ENCODE measurements around the gene RNF138. TPM values are rescaled to one million over a fixed set of nuclear protein-coding genes. Genes with fewer than 3 reads are reported as not detected.

The RNF138 gene
- total and polyA plus RNA-seq, 11 donors, result 2.9 to 16.1 (median 9.0) TPM

DNA sequence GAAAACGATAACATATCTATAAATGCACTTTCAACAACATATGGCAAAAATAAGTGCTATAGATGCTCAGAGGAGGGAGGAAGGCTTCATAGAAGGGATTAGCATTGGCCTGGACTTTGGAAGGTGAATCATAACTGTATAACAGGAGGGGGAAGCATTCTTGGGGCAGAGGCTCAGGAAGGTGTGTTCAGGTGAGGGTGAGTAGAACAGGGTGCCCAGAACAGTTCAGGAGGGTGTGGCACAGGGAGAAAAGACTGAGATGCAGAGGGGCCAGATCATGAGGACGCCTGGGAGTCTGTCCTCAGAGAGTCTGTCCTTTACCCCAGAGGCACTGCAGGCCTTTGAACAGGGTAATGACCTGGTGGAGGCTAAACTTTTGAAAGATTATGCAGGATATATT is 68.9 kb downstream of the RNF138 start:
- intact Hi-C loops (cut with DNase I), result loop anchor here in 5 of 10 donors (1.0 to 10.0 kb wide), 4 partner anchors 104 to 392 kb away; no protein-coding TSS in a partner anchor
- Histone ChIP-seq H3K9me3 (no peaks in the 10 kb centered on the region), H3K27ac (no peak overlapping the region), H3K4me1 (peaks cover 0 to 8% (median 3%) of the 10 kb centered on the region in 12 donors), H3K36me3 (no peaks in the 10 kb centered on the region), H3K4me3 (no peak overlapping the region), H3K27me3 (peaks cover 0 to 5% (median 0%) of the 10 kb centered on the region in 9 donors)
- TF ChIP-seq CTCF (IDR thresholded peaks at IDR 0.05) (no peak), POLR2A (IDR thresholded peaks at IDR 0.05) (no peak)
- no peak for DNase-seq
- ATAC-seq, result no peak
- 79 to 86% (median 84%) methylated on average over 2 of the region's 2 CpGs for WGBS, 4 donors

DNA sequence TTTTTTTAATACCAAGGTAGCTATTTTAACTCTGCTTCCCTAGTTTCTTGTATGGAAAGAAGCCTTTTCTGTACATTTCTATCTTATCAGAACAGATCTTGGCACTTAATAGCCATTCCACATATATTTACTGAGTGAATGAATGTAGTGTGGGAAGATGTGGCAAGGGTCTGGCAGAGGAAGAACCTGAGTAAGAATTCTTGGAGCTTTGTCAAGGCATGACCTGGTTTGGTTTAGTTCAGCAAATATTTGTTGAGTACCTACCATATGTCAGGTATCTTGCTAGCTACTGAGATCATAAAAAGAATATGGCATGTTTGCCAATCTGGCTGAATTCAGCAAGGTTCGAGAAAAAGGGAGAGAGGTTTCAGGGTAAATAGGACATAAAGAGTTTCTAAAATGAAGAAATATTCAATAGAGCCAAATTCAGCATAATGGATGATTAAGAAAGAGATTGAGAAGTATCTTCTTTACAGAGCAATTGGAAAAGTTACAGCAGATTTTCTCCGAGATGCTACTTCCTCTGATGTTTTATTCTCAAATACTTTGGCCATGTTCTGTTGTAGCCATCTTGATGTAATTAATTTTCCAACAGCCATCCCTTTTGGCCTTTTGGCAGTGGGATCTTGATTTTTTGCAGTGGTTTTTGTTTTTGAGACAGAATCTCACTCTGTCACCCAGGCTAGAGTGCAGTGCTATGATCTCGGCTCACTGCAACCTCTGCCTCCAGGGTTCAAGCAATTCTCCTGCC is 76.5 kb downstream of the RNF138 start:
- TF ChIP-seq CTCF (IDR thresholded peaks at IDR 0.05) (no peak), POLR2A (IDR thresholded peaks at IDR 0.05) (no peak)
- Histone ChIP-seq H3K36me3 (no peaks in the 10 kb centered on the region), H3K4me3 (no peak overlapping the region), H3K4me1 (no peaks in the 10 kb centered on the region), H3K27me3 (no peaks in the 10 kb centered on the region), H3K9me3 (no peaks in the 10 kb centered on the region), H3K27ac (no peak overlapping the region)
- DNase-seq (no peak), ATAC-seq (no peak)
- whole genome bisulfite sequencing, 4 donors, result 80 to 87% (median 82%) methylated on average over 3 of the region's 3 CpGs
- intact Hi-C loops (cut with DNase I), result loop anchor here in 2 of 10 donors (5.0 to 10.0 kb wide), 2 partner anchors 97 to 99 kb away; no protein-coding TSS in a partner anchor

- no peak for TF ChIP-seq CTCF (IDR thresholded peaks at IDR 0.05)
- no peak for TF ChIP-seq POLR2A (IDR thresholded peaks at IDR 0.05)
- Histone ChIP-seq H3K4me3 (no peak overlapping the region), H3K9me3 (no peaks in the 10 kb centered on the region), H3K27me3 (no peaks in the 10 kb centered on the region), H3K27ac (no peak overlapping the region), H3K36me3 (no peaks in the 10 kb centered on the region), H3K4me1 (peaks cover 0 to 11% (median 4%) of the 10 kb centered on the region in 12 donors)
- 87 to 95% (median 91%) methylated on average over 3 of the region's 3 CpGs for WGBS, 4 donors
- no peak for DNase-seq
- no peak for ATAC-seq
- intact Hi-C loops (cut with DNase I), result loop anchor here in 1 of 10 donors (10.0 kb wide), 1 partner anchor 91 kb away; no protein-coding TSS in a partner anchor
Observed at GRCh38 chr18:32173654-32174053, 82.0 kb downstream of the RNF138 start.

DNA sequence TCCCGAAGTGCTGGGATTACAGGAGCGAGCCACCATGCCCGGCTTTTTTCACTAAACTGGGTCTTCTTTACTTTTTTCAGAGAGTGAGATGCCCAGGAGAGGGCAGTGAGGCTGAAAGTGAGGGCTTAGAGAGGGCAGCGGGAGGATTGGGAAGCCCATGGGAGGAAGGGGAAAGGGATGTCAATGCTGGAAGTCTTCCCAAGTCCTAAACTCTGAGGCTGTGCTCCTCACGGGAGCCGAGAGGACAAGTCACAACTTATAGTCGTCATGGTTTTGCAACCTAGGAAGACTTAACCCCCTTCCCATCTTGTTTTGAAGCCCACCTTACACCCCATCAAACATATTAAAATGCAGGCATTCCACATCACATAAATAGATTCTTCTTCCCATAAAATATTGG is 83.0 kb downstream of the RNF138 start:
- Histone ChIP-seq H3K4me1 (peaks cover 0 to 11% (median 4%) of the 10 kb centered on the region in 12 donors), H3K9me3 (no peaks in the 10 kb centered on the region), H3K27ac (no peak overlapping the region), H3K27me3 (no peaks in the 10 kb centered on the region), H3K4me3 (no peak overlapping the region), H3K36me3 (no peaks in the 10 kb centered on the region)
- 59 to 72% (median 60%) methylated on average over 7 of the region's 7 CpGs for WGBS, 4 donors
- DNase-seq, result no peak
- TF ChIP-seq CTCF (IDR thresholded peaks at IDR 0.05) (no peak), POLR2A (IDR thresholded peaks at IDR 0.05) (no peak)
- intact Hi-C loops (cut with DNase I), result loop anchor here in 1 of 10 donors (10.0 kb wide), 1 partner anchor 90 kb away; no protein-coding TSS in a partner anchor
- ATAC-seq, result peak in 1 of 4 donors; percentile 20

Measured in heart left ventricle (tissue), 16 donors.